Measurements from ENCODE around the gene EFNA4.

The EFNA4 gene

GRCh38 chr1:155052439-155053395 is 10.8 kb upstream of the EFNA4 start:
- peak; percentile 46 for DNase-seq

- no peak for DNase-seq
Observed at GRCh38 chr1:155053531-155054105, 9.9 kb upstream of the EFNA4 start.

- no peak for DNase-seq
Observed at GRCh38 chr1:155057104-155057503, 6.4 kb upstream of the EFNA4 start.

- DNase-seq = no peak
Observed at GRCh38 chr1:155057788-155058211, 5.7 kb upstream of the EFNA4 start.

- no peak for DNase-seq
Observed at GRCh38 chr1:155060736-155061135, 2.8 kb upstream of the EFNA4 start.

GRCh38 chr1:155061381-155062150 is 2.0 kb upstream of the EFNA4 start:
- peak; percentile 75 for DNase-seq

GRCh38 chr1:155062151-155062686 is 1.3 kb upstream of the EFNA4 start:
- no peak for DNase-seq

GRCh38 chr1:155062702-155063411 is 683 bp upstream of the EFNA4 start:
- DNase-seq = no peak

GRCh38 chr1:155064111-155064831 is 731 bp downstream of the EFNA4 start:
- DNase-seq = no peak

GRCh38 chr1:155064832-155065429 is 1.4 kb downstream of the EFNA4 start:
- DNase-seq = no peak

- DNase-seq = no peak
Observed at GRCh38 chr1:155066777-155067176, 3.2 kb downstream of the EFNA4 start.

GRCh38 chr1:155068599-155068998 is 5.1 kb downstream of the EFNA4 start:
- DNase-seq = no peak

GRCh38 chr1:155069551-155070157 is 6.1 kb downstream of the EFNA4 start:
- DNase-seq = no peak

GRCh38 chr1:155070158-155070621 is 6.7 kb downstream of the EFNA4 start:
- no peak for DNase-seq

GRCh38 chr1:155070721-155071569 is 7.4 kb downstream of the EFNA4 start:
- DNase-seq = no peak

- no peak for DNase-seq
Observed at GRCh38 chr1:155071701-155072100, 8.2 kb downstream of the EFNA4 start.

GRCh38 chr1:155072531-155073289 is 9.2 kb downstream of the EFNA4 start:
- no peak for DNase-seq

GRCh38 chr1:155073377-155074242 is 10.1 kb downstream of the EFNA4 start:
- no peak for DNase-seq
